ENCODE measurements around the gene ANKRD17.

ANKRD17 gene

DNA sequence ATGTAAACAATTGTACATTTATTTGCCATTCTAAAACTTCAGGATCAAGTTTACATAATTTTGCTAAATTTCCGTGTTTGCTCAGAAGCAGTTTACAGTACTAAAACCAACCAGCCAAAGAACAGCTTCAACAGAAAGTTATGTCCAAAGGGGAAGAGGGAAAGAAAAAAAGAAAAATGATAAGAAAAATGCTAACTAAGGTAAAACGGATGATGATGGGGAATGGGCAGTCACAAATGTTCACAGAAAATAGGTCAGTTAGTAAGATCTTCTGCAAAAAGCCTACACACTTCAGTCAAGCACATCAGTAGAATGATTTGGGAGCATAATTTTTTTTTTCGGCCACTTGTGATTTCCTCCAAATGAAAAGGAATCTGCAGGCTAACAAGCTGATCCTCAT, 182.8 kb downstream of the ANKRD17 start:
- H3K79me2 ChIP-seq (ENCODE audit: control insufficient read depth, low read length) = peaks cover 6% of the 10 kb centered on the region
- peaks cover under 1% of the 10 kb centered on the region for H3K4me1 ChIP-seq (ENCODE audit: control insufficient read depth, low read length)
- peaks cover 38% of the 10 kb centered on the region for H3F3A ChIP-seq (ENCODE audit: control insufficient read depth, insufficient read depth)
- no peaks in the 10 kb centered on the region for H4K20me1 ChIP-seq (ENCODE audit: control insufficient read depth, insufficient read depth, low read depth, low read length)
- no peak overlapping the region for H3K4me2 ChIP-seq (ENCODE audit: low read length)
- no peak overlapping the region for H3K27ac ChIP-seq (ENCODE audit: low read depth, low read length)
- no peaks in the 10 kb centered on the region for H3K9me3 ChIP-seq (ENCODE audit: control insufficient read depth, insufficient read depth, low read length)
- no peaks in the 10 kb centered on the region for H3K27me3 ChIP-seq (ENCODE audit: control insufficient read depth, low read length)
- TF ChIP-seq EZH2phosphoT487 (IDR thresholded peaks at IDR 0.05; ENCODE audit: borderline replicate concordance, low read length) = no peak
- TF ChIP-seq, protein P1, sequence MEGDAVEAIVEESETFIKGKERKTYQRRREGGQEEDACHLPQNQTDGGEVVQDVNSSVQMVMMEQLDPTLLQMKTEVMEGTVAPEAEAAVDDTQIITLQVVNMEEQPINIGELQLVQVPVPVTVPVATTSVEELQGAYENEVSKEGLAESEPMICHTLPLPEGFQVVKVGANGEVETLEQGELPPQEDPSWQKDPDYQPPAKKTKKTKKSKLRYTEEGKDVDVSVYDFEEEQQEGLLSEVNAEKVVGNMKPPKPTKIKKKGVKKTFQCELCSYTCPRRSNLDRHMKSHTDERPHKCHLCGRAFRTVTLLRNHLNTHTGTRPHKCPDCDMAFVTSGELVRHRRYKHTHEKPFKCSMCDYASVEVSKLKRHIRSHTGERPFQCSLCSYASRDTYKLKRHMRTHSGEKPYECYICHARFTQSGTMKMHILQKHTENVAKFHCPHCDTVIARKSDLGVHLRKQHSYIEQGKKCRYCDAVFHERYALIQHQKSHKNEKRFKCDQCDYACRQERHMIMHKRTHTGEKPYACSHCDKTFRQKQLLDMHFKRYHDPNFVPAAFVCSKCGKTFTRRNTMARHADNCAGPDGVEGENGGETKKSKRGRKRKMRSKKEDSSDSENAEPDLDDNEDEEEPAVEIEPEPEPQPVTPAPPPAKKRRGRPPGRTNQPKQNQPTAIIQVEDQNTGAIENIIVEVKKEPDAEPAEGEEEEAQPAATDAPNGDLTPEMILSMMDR (IDR thresholded peaks at IDR 0.05; ENCODE audit: low read depth, low read length, poor library complexity, severe bottlenecking) = no peak
- H3K4me3 ChIP-seq (ENCODE audit: low read length) = no peak overlapping the region
- peaks cover 69% of the 10 kb centered on the region for H3K36me3 ChIP-seq (ENCODE audit: control insufficient read depth, low read length)
- H3K9me2 ChIP-seq (replicated peaks; ENCODE audit: control insufficient read depth, low read length) = no peaks in the 10 kb centered on the region

DNA sequence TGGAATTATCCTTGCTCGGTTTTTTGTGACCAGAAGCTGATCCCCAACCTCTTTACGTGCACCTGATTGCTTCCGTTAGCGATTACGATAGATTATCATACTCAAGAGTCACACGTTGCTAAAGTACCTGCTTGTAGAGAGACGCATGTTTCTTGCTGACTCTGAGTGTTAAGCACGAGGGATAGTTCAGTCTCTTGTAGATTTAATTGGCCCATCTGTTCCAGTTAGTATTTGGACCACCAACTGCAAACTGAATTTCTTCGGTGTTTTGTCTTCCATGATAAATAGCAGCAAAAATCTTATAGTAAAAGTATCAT, 188.6 kb downstream of the ANKRD17 start:
- H3K9me3 ChIP-seq (ENCODE audit: control insufficient read depth, insufficient read depth, low read length) = no peaks in the 10 kb centered on the region
- peaks cover 25% of the 10 kb centered on the region for H3K4me1 ChIP-seq (ENCODE audit: control insufficient read depth, low read length)
- peak overlapping the region; percentile 76 for H3K4me2 ChIP-seq (ENCODE audit: low read length)
- no peaks in the 10 kb centered on the region for H4K20me1 ChIP-seq (ENCODE audit: control insufficient read depth, insufficient read depth, low read depth, low read length)
- peaks cover 40% of the 10 kb centered on the region for H3K79me2 ChIP-seq (ENCODE audit: control insufficient read depth, low read length)
- H3F3A ChIP-seq (ENCODE audit: control insufficient read depth, insufficient read depth) = peaks cover 51% of the 10 kb centered on the region
- H3K4me3 ChIP-seq (ENCODE audit: low read length) = peak overlapping the region; percentile 85
- no peaks in the 10 kb centered on the region for H3K27me3 ChIP-seq (ENCODE audit: control insufficient read depth, low read length)
- H3K9me2 ChIP-seq (replicated peaks; ENCODE audit: control insufficient read depth, low read length) = no peaks in the 10 kb centered on the region
- H3K36me3 ChIP-seq (ENCODE audit: control insufficient read depth, low read length) = peaks cover 46% of the 10 kb centered on the region
- peak overlapping the region; percentile 94 for H3K27ac ChIP-seq (ENCODE audit: low read depth, low read length)
- TF ChIP-seq, protein P1 (IDR thresholded peaks at IDR 0.05; ENCODE audit: low read depth, low read length, poor library complexity, severe bottlenecking) = no peak
- TF ChIP-seq EZH2phosphoT487 (IDR thresholded peaks at IDR 0.05; ENCODE audit: borderline replicate concordance, low read length) = no peak

DNA sequence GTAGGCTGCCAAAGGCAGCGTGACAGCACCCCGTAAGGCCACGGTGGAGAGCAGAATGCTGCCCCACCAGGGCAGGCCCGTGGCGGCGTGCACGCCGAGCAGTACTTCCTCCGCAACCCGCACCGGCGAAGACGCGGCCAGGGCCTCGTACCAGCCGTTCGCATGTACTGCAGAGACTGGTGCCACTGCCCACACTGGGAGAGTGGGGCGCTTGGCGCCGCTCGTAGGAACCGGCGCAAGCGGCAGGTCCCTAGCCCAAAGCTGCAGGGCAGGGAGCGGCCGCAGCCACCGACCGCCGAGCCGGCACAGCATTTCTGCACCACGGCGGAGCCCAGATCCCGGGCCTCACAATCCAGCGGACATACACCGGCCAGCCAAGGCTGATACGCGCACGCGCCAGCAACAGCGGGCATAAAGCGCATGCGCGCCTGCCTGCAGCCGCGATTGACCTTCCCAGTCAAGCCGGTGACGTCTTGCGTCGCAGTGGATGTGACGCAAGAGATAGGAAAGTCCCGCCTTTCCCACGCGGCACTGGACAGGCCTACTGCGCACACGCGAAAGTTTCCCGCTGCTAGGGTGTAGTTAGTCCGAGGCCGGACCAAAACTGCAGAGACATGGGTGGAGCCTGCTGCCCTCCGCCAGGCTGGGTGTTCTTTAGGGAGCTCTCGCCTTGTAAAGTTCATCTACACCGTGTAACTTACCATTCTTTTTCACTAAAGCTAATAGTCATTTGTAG, 189.1 kb downstream of the ANKRD17 start, which contains the start of gene COX18:
Gene COX18 (minus strand): TSS at position 379 of the 736 bp plus-strand sequence. CDS start 67 bp downstream, at position 312.
- Histone ChIP-seq H3K9me2 (replicated peaks; ENCODE audit: control insufficient read depth, low read length) (no peaks in the 10 kb centered on the region), H3K9me3 (ENCODE audit: control insufficient read depth, insufficient read depth, low read length) (no peaks in the 10 kb centered on the region), H3F3A (ENCODE audit: control insufficient read depth, insufficient read depth) (peaks cover 47% of the 10 kb centered on the region), H3K27ac (ENCODE audit: low read depth, low read length) (peak within 1 kb of the TSS; percentile 94), H3K79me2 (ENCODE audit: control insufficient read depth, low read length) (peaks cover 43% of the 10 kb centered on the region), H3K27me3 (ENCODE audit: control insufficient read depth, low read length) (no peaks in the 10 kb centered on the region), H3K4me3 (ENCODE audit: low read length) (peak within 1 kb of the TSS; percentile 85), H3K4me2 (ENCODE audit: low read length) (peak within 1 kb of the TSS; percentile 76), H3K36me3 (ENCODE audit: control insufficient read depth, low read length) (peaks cover 45% of the 10 kb centered on the region), H3K4me1 (ENCODE audit: control insufficient read depth, low read length) (peaks cover 25% of the 10 kb centered on the region), H4K20me1 (ENCODE audit: control insufficient read depth, insufficient read depth, low read depth, low read length) (no peaks in the 10 kb centered on the region)
- no peak for TF ChIP-seq EZH2phosphoT487 (IDR thresholded peaks at IDR 0.05; ENCODE audit: borderline replicate concordance, low read length)
- TF ChIP-seq, protein P1 (IDR thresholded peaks at IDR 0.05; ENCODE audit: low read depth, low read length, poor library complexity, severe bottlenecking) = peak; percentile 24

All from DOHH2 (cell line).